Hepatocyte (in vitro differentiated cells): Measurements from ENCODE around the gene CYTL1. TPM values are rescaled to one million over a fixed set of nuclear protein-coding genes. Genes with fewer than 3 reads are reported as not detected.

Experiments
- DNase-seq: peaks from one replicate; pipeline ENCODE4 v3.0.0-alpha.2; 2016; ENCODE audit warnings: low spot score
- H2AFZ ChIP-seq: fragments of 200-600 bp; sonication (generic); 2 replicates; pipeline ENCODE4 v1.6.0; 2016; ENCODE audit warnings: antibody characterized with exemption, mild to moderate bottlenecking
- H3K27ac ChIP-seq: fragments of 200-600 bp; sonication (generic); 2 replicates; pipeline ENCODE4 v1.5.1; 2016; ENCODE audit warnings: mild to moderate bottlenecking
- H3K27me3 ChIP-seq: fragments of 200-600 bp; sonication (generic); 2 replicates; pipeline ENCODE4 v1.6.1; 2016
- H3K36me3 ChIP-seq: fragments of 200-600 bp; sonication (generic); replicated peaks from 2 replicates; pipeline ENCODE4 v1.5.1; 2016; ENCODE audit warnings: low read depth; ENCODE audit not compliant: insufficient read depth
- H3K4me1 ChIP-seq: fragments of 200-600 bp; sonication (generic); 2 replicates; pipeline ENCODE4 v1.5.1; 2016; ENCODE audit warnings: mild to moderate bottlenecking, moderate library complexity; ENCODE audit not compliant: insufficient read depth
- H3K4me2 ChIP-seq: fragments of 200-600 bp; sonication (generic); 2 replicates; pipeline ENCODE4 v1.6.0; 2016
- H3K4me3 ChIP-seq: fragments of 200-600 bp; sonication (generic); 2 replicates; pipeline ENCODE4 v1.5.1; 2016; ENCODE audit warnings: mild to moderate bottlenecking
- H3K79me2 ChIP-seq: fragments of 200-600 bp; sonication (generic); 2 replicates; pipeline ENCODE4 v1.6.0; 2017; ENCODE audit warnings: mild to moderate bottlenecking
- H3K9me2 ChIP-seq: fragments of 200-600 bp; sonication (generic); replicated peaks from 2 replicates; pipeline ENCODE4 v1.6.0; 2017; ENCODE audit warnings: mild to moderate bottlenecking; ENCODE audit not compliant: insufficient read depth
- H3K9me3 ChIP-seq: fragments of 200-600 bp; sonication (generic); 2 replicates; pipeline ENCODE4 v1.5.1; 2016; ENCODE audit warnings: low read depth, mild to moderate bottlenecking
- H4K20me1 ChIP-seq: fragments of 200-600 bp; sonication (generic); 2 replicates; pipeline ENCODE4 v1.6.0; 2016; ENCODE audit warnings: mild to moderate bottlenecking; ENCODE audit not compliant: insufficient read depth, poor library complexity, severe bottlenecking
- CTCF ChIP-seq: fragments of 200-600 bp; sonication (generic); IDR thresholded peaks from 2 replicates; pipeline ENCODE4 v1.5.1; 2016; ENCODE audit warnings: antibody characterized with exemption, mild to moderate bottlenecking; ENCODE audit not compliant: poor library complexity
- EZH2 ChIP-seq: fragments of 200-600 bp; sonication (generic); IDR thresholded peaks from 2 replicates; pipeline ENCODE4 v1.6.1; 2016; ENCODE audit warnings: antibody characterized with exemption, mild to moderate bottlenecking, borderline replicate concordance
- EZH2phosphoT487 ChIP-seq: fragments of 200-600 bp; sonication (generic); IDR thresholded peaks from one replicate; pipeline ENCODE4 v1.6.1; 2018; ENCODE audit warnings: antibody characterized with exemption, mild to moderate bottlenecking, low read depth, moderate library complexity; ENCODE audit not compliant: unreplicated experiment, severe bottlenecking
- WGBS: methylation state at CpG from one replicate; pipeline ENCODE4 v1.1.6; 2016; ENCODE audit warnings: low lambda C conversion rate; ENCODE audit errors: missing lambda C conversion rate; 5-methylcytosine and 5-hydroxymethylcytosine counted together
- polyA plus RNA-seq: library from polyadenylated mRNA; unstranded; fragments of >200 nt; fragmentation: Nextera tagmentation; extraction: Ambion mirVana; gene quantifications from 2 replicates; pipeline ENCODE4 v1.2.1, GENCODE V29; 2016
- total RNA-seq: library from RNA; depleted of rRNA; stranded (reverse); fragments of >200 nt; gene quantifications from 2 replicates; pipeline ENCODE4 v1.2.3, GENCODE V29; 2014

Gene CYTL1
- total and polyA plus RNA-seq, 2 experiments from 2014 or later, result 37.4 to 55.4 TPM

DNA sequence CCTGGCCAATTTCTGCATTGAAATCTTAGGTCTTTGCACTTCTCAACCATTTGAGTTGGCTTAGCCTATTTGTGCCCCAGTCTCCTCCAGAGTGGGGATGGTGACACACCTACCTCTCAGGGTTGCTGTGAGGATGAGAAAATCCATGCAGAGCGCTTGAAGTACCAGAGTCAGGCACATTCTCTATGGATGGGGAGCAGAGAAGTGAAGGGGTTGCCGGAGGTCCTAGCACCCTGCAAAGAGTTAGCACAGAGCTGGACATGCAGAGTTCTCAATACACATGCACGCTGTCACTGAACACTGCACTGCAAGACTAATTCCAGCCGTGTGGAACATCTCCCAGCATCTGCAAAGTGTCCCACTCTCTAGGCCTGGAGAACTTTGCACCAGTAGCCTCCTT lies 29.5 kb upstream of the CYTL1 start:
- H3K36me3 ChIP-seq, result no peaks in the 10 kb centered on the region
- no peak for DNase-seq
- H3K27ac ChIP-seq, result no peak overlapping the region
- H3K79me2 ChIP-seq, result no peaks in the 10 kb centered on the region
- no peak for TF ChIP-seq EZH2phosphoT487
- TF ChIP-seq CTCF, result no peak
- TF ChIP-seq EZH2, result no peak
- H3K4me1 ChIP-seq, result peaks cover 6% of the 10 kb centered on the region
- H2AFZ ChIP-seq, result no peak overlapping the region
- 95% methylated on average over 4 of the region's 4 CpGs for WGBS
- H3K4me2 ChIP-seq, result no peak overlapping the region
- no peak overlapping the region for H3K4me3 ChIP-seq
- H3K9me3 ChIP-seq, result no peaks in the 10 kb centered on the region
- H3K27me3 ChIP-seq, result peaks cover 24% of the 10 kb centered on the region
- H3K9me2 ChIP-seq, result no peaks in the 10 kb centered on the region
- no peaks in the 10 kb centered on the region for H4K20me1 ChIP-seq

- H4K20me1 ChIP-seq, result no peaks in the 10 kb centered on the region
- H3K27me3 ChIP-seq, result no peaks in the 10 kb centered on the region
- no peaks in the 10 kb centered on the region for H3K9me2 ChIP-seq
- no peak for TF ChIP-seq EZH2
- H3K36me3 ChIP-seq, result no peaks in the 10 kb centered on the region
- WGBS, result 75% methylated on average over 3 of the region's 3 CpGs
- H3K9me3 ChIP-seq, result no peaks in the 10 kb centered on the region
- DNase-seq, result no peak
- H2AFZ ChIP-seq, result no peak overlapping the region
- H3K27ac ChIP-seq, result no peak overlapping the region
- H3K4me2 ChIP-seq, result no peak overlapping the region
- peaks cover 12% of the 10 kb centered on the region for H3K4me1 ChIP-seq
- H3K4me3 ChIP-seq, result no peak overlapping the region
- H3K79me2 ChIP-seq, result no peaks in the 10 kb centered on the region
Observed at GRCh38 chr4:5045097-5045496, 25.8 kb upstream of the CYTL1 start.

DNA sequence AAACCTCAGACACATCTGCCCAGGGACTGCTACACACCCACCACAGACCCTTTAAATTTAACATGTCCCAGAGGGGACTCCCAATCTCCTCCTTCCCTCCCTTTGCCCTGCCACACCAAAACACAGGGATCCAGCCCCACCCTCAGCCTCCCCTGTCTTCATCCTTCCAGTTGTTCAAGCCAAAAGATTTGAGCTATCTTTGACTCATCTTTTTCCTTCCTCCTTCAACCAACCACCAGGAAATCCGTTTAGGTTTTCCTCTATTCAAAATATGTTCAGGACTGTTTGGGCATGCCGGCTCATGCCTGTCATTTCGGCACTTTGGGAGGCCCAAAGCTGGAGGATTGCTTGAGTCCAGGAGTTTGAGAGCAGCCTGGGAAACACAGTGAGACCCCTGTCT lies 25.1 kb upstream of the CYTL1 start:
- Histone ChIP-seq H3K27ac (no peak overlapping the region), H3K9me2 (no peaks in the 10 kb centered on the region), H3K4me1 (peaks cover 12% of the 10 kb centered on the region), H3K4me3 (no peak overlapping the region), H3K79me2 (no peaks in the 10 kb centered on the region), H4K20me1 (no peaks in the 10 kb centered on the region), H3K27me3 (no peaks in the 10 kb centered on the region), H2AFZ (no peak overlapping the region), H3K4me2 (no peak overlapping the region), H3K36me3 (no peaks in the 10 kb centered on the region), H3K9me3 (no peaks in the 10 kb centered on the region)
- DNase-seq, result no peak
- WGBS, result 89% methylated on average over 3 of the region's 3 CpGs
- no peak for TF ChIP-seq CTCF
- TF ChIP-seq EZH2, result no peak
- TF ChIP-seq EZH2phosphoT487, result no peak

DNA sequence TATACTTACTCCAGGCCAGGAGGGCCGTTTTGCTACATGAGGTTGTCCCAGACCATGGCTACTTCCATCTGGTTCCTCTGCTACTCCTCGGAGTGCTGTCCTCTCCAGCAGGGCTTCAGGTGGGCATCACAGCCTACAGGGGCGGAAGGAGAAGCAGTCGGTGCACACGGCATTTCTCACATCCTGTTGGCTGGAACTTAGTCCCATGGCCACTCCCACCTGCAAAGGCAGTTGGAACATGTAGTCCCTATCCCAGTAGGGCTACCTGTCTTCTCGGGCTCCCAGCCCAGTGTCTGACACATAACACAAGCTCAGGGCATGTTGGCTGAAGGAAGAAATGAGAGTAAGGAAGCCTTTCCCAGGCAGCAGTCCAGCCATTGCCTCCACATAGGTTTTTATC lies 24.3 kb upstream of the CYTL1 start:
- Histone ChIP-seq H3K4me2 (no peak overlapping the region), H3K36me3 (no peaks in the 10 kb centered on the region), H3K27ac (no peak overlapping the region), H3K9me3 (no peaks in the 10 kb centered on the region), H3K4me3 (no peak overlapping the region), H3K9me2 (no peaks in the 10 kb centered on the region), H2AFZ (no peak overlapping the region), H4K20me1 (no peaks in the 10 kb centered on the region), H3K4me1 (peaks cover 12% of the 10 kb centered on the region), H3K27me3 (no peaks in the 10 kb centered on the region), H3K79me2 (no peaks in the 10 kb centered on the region)
- TF ChIP-seq EZH2 (no peak), EZH2phosphoT487 (no peak), CTCF (no peak)
- no peak for DNase-seq
- 74% methylated on average over 6 of the region's 6 CpGs for WGBS
